HEK293 (cell line): ENCODE measurements around the gene AGFG1.

Source experiments
- CTCF ChIA-PET: fragments of 350-600 bp; formaldehyde crosslinking; extraction: SDS; loops from one replicate; lab custom pipeline; 2021; ENCODE audit warnings: antibody characterized with exemption; lab: Yijun Ruan, JAX
- POLR2A ChIA-PET: fragments of 300-600 bp; formaldehyde crosslinking; extraction: SDS; loops from one replicate; lab custom pipeline; 2020; ENCODE audit warnings: antibody characterized with exemption, inconsistent platforms; lab: Yijun Ruan, JAX
- H3K27ac ChIP-seq: fragments of 200-500 bp; sonication (Bioruptor generic); 2 replicates; pipeline ENCODE4 v1.5.1; 2014; ENCODE audit warnings: low read depth, low read length, control low read depth, inconsistent platforms; ENCODE audit errors: extremely low read depth
- H3K36me3 ChIP-seq, 2 experiments: fragments of 200-500 bp in 1 of 2; sonication (Bioruptor generic) in 1 of 2; 1 replicate in 1 of 2; 2 replicates in 1 of 2; pipeline ENCODE4 v1.5.1; 2014 to 2017; ENCODE audit warnings: inconsistent platforms in 2 of 2, low read length in 2 of 2; ENCODE audit not compliant: control insufficient read depth in 2 of 2, insufficient read depth in 1 of 2
- H3K4me1 ChIP-seq: fragments of 200-500 bp; sonication (Bioruptor generic); 2 replicates; pipeline ENCODE4 v1.5.1; 2014; ENCODE audit warnings: mild to moderate bottlenecking, low read length, inconsistent platforms; ENCODE audit not compliant: control insufficient read depth, insufficient read depth
- H3K4me3 ChIP-seq: 2 replicates; pipeline ENCODE4 v1.5.1; 2011; ENCODE audit warnings: low read depth, mild to moderate bottlenecking, control low read depth, low read length, moderate library complexity
- H3K9me3 ChIP-seq: fragments of 200-500 bp; sonication (Bioruptor generic); 2 replicates; pipeline ENCODE4 v1.5.1; 2014; ENCODE audit warnings: low read depth, low read length, inconsistent platforms; ENCODE audit not compliant: control insufficient read depth, insufficient read depth
- PRDM10 ChIP-seq: fragments of 450-650 bp; formaldehyde crosslinking; IDR thresholded peaks from 2 replicates; pipeline ENCODE4 v1.5.1; 2016; ENCODE audit warnings: missing biosample characterization, missing genetic modification characterization
- SALL2 ChIP-seq: fragments of 450-650 bp; formaldehyde crosslinking; IDR thresholded peaks from 2 replicates; pipeline ENCODE4 v1.5.0; 2017; ENCODE audit warnings: missing biosample characterization, mild to moderate bottlenecking, missing genetic modification characterization, borderline replicate concordance
- ZBTB26 ChIP-seq: fragments of 450-650 bp; formaldehyde crosslinking; optimal IDR thresholded peaks from 2 replicates; pipeline ENCODE3; 2016; ENCODE audit warnings: missing biosample characterization, mild to moderate bottlenecking, missing genetic modification characterization
- ZBTB44 ChIP-seq: fragments of 450-650 bp; IDR thresholded peaks from 2 replicates; pipeline ENCODE4 v1.5.1; 2018; ENCODE audit warnings: missing biosample characterization, mild to moderate bottlenecking, missing genetic modification characterization
- ZNF146 ChIP-seq: fragments of 450-650 bp; formaldehyde crosslinking; IDR thresholded peaks from 2 replicates; pipeline ENCODE4 v1.5.1; 2016; ENCODE audit warnings: missing biosample characterization, missing genetic modification characterization
- ZNF175 ChIP-seq: fragments of 450-650 bp; formaldehyde crosslinking; IDR thresholded peaks from 2 replicates; pipeline ENCODE4 v1.5.1; 2016; ENCODE audit warnings: missing biosample characterization, missing genetic modification characterization
- ZNF558 ChIP-seq: fragments of 450-650 bp; formaldehyde crosslinking; IDR thresholded peaks from 2 replicates; pipeline ENCODE4 v1.5.1; 2016; ENCODE audit warnings: missing biosample characterization, missing genetic modification characterization
- ZNF560 ChIP-seq: fragments of 450-650 bp; formaldehyde crosslinking; IDR thresholded peaks from 2 replicates; pipeline ENCODE4 v1.5.1; 2017; ENCODE audit warnings: missing biosample characterization, missing genetic modification characterization, borderline replicate concordance
- ZNF629 ChIP-seq: fragments of 450-650 bp; formaldehyde crosslinking; IDR thresholded peaks from 2 replicates; pipeline ENCODE4 v1.5.1; 2017; ENCODE audit warnings: missing biosample characterization, missing genetic modification characterization
- ZNF660 ChIP-seq: fragments of 450-650 bp; IDR thresholded peaks from 2 replicates; pipeline ENCODE4 v1.5.1; 2018; ENCODE audit warnings: missing biosample characterization, mild to moderate bottlenecking, missing genetic modification characterization
- ZNF704 ChIP-seq: fragments of 450-650 bp; formaldehyde crosslinking; IDR thresholded peaks from 2 replicates; pipeline ENCODE4 v1.5.1; 2016; ENCODE audit warnings: missing biosample characterization, missing genetic modification characterization
- ZNF768 ChIP-seq: fragments of 450-650 bp; formaldehyde crosslinking; IDR thresholded peaks from 2 replicates; pipeline ENCODE4 v1.5.1; 2018; ENCODE audit warnings: missing biosample characterization, mild to moderate bottlenecking, missing genetic modification characterization

Gene AGFG1

GRCh38 chr2:227480528-227480927 lies 8.6 kb downstream of the AGFG1 start (continued):
- TF ChIP-seq ZNF660 (tag by site-specific recombination) (no peak), ZBTB26 (no peak), ZNF629 (tag by site-specific recombination) (no peak), ZNF704 (tag by site-specific recombination) (no peak)

GRCh38 chr2:227482638-227483340 lies 10.8 kb downstream of the AGFG1 start:
- POLR2A ChIA-PET = no interaction called here
- Histone ChIP-seq H3K4me1 (0 out of 2 replicates have a peak, but pooled peaks cover 7% of the 10 kb centered on the region), H3K36me3 (no peaks in the 10 kb centered on the region), H3K4me3 (no peak overlapping the region), H3K9me3 (no peaks in the 10 kb centered on the region), H3K27ac (no peak overlapping the region)
- TF ChIP-seq ZNF768 (tag by site-specific recombination) (no peak), ZNF560 (no peak), ZNF146 (tag by site-specific recombination) (no peak)
- CTCF ChIA-PET = interaction anchor here (0.6 to 1.2 kb wide), 2 partner anchors 9 to 283 kb away, joined by 3 to 4 read pairs; no protein-coding TSS in a partner anchor

- TF ChIP-seq ZNF175 = no peak
- peak; percentile 97 for TF ChIP-seq ZNF558 (tag by site-specific recombination)
- no peaks in the 10 kb centered on the region for H3K9me3 ChIP-seq
- H3K4me1 ChIP-seq = 0 out of 2 replicates have a peak, but pooled peaks cover under 1% of the 10 kb centered on the region
- ChIA-PET POLR2A (interaction anchor here (0.7 to 1.0 kb wide), 2 partner anchors 74 to 82 kb away, joined by 3 read pairs; no protein-coding TSS in a partner anchor), CTCF (interaction anchor here (0.6 to 1.2 kb wide), 3 partner anchors 33 to 297 kb away, joined by 4 read pairs; no protein-coding TSS in a partner anchor)
- no peak overlapping the region for H3K27ac ChIP-seq
- no peaks in the 10 kb centered on the region for H3K36me3 ChIP-seq
- H3K4me3 ChIP-seq = no peak overlapping the region
These were observed 13.5 kb downstream of the AGFG1 start for GRCh38 chr2:227485429-227485828.

GRCh38 chr2:227486688-227487087 lies 14.7 kb downstream of the AGFG1 start:
- CTCF ChIA-PET = no interaction called here
- Histone ChIP-seq H3K9me3 (no peaks in the 10 kb centered on the region), H3K4me3 (no peak overlapping the region), H3K4me1 (no peaks in the 10 kb centered on the region), H3K36me3 (no peaks in the 10 kb centered on the region), H3K27ac (no peak overlapping the region)
- TF ChIP-seq ZBTB44 (tag by site-specific recombination) (no peak), SALL2 (tag by site-specific recombination) (no peak), PRDM10 (tag by site-specific recombination) (no peak)
- POLR2A ChIA-PET = no interaction called here
